ENCODE results near the gene TBCC.
A peak's percentile ranks its signal among the peaks of the same experiment; 100 is the strongest.

The TBCC gene, protein sequence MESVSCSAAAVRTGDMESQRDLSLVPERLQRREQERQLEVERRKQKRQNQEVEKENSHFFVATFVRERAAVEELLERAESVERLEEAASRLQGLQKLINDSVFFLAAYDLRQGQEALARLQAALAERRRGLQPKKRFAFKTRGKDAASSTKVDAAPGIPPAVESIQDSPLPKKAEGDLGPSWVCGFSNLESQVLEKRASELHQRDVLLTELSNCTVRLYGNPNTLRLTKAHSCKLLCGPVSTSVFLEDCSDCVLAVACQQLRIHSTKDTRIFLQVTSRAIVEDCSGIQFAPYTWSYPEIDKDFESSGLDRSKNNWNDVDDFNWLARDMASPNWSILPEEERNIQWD

DNA sequence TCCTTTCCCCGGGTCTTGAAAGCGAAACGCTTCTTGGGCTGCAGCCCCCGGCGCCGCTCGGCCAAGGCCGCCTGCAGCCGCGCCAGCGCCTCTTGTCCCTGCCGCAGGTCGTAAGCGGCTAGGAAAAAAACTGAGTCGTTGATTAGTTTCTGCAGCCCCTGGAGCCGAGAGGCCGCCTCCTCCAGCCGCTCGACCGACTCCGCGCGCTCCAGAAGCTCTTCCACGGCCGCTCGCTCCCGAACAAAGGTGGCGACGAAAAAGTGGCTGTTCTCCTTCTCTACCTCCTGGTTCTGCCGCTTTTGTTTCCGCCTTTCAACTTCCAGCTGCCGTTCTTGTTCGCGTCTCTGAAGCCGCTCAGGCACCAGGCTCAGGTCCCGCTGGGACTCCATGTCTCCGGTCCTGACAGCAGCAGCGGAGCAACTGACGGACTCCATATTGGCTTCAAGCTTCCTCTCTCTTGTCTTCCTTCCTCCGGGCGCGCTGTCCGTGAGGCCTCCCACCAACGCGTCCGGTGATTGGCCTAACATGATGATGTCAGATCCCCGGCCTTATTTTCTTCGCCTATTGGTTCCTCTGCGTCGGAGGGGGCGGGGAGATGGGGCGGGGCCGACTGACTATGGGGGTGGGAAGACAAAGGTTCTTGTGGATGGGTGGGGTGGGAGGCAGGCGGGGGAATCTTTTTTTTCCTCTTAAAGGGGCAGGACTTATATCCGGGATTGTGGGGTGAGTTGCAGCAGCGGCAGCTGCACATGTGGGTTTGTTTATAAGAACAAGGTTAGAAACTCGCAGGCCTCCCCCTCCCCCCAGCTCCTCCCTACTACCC lies at the start of gene TBCC:
TBCC (minus strand) TSS at position 464 of the 823 bp plus-strand sequence; CDS start at position 434, 30 bp downstream.
- DNase-seq = peak; percentile 84

DNA sequence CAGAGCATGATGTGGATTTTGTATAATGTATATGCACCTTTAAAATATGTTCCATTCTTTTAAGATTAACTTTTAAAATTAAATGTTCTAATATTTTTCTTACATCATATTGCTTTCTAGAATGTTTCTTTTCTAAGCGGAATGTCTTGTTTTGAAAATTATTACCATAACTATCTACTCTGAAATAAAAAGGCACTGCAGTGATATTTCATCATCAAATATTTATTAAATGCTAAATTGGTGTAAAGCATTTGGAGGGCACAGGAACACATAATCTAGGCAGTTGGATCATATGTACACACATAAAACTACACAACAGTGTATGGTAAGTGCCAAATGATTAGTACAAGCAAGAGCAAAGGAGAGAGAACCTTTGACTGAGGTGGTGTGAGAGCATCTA lies 49.7 kb upstream of the TBCC start:
- DNase-seq = no peak

DNA sequence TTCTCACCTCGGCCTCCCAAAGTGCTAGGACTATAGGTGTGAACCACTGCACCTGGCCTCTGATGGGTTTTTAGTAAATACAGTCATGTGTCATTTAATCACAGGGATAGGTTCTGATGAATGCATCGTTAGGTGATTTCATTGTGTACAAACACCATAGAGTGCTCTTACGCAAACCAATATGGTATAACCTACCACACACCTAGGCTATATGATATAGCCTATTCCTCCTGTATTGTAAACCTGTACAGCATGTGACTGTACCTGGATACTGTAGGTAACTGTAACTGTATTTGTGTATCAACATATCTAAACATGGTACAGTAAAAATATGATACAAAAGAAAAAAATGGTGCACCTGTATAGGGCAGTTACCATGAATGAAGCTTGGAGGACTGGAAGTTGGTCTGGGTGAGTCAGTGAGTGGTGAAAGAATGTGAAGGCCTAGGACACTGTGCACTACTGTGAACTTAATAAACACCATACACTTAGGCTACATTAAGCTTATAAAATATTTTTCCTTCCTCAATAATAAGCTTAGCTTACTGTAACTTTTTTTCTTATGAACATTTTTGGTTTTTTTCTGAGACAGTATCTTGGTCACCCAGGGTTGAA lies 45.9 kb upstream of the TBCC start:
- DNase-seq = no peak

DNA sequence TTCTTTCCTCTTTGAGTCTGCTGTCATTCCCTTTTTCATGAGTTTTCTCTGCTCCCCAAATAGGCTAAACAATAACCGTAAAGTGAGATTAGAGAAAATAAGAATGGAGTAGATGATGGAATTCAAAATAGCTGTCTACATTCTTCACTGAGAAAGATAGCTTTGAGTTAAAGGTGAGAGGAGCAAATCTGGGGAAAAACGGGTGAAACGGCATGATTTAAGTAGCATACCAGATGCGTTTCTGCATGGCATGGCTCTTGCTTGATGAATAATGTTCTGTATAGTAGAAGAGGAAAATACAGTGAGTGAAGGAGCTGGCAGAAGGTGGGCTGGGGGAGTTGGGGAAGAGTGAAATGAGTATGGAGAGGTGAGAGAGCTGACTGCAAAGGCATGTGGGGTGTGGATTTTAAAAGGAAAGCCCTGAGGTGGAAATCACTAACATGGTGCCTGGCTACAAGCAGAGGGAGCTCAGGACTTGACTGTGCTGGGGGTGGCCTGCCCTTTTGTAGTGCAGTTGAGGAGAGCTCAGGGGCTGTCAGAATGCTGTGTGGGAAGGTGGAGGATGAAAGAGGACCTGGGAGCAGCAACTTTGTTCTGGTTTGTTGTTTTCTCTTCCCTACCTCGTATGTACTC lies 44.8 kb upstream of the TBCC start:
- DNase-seq = no peak

DNA sequence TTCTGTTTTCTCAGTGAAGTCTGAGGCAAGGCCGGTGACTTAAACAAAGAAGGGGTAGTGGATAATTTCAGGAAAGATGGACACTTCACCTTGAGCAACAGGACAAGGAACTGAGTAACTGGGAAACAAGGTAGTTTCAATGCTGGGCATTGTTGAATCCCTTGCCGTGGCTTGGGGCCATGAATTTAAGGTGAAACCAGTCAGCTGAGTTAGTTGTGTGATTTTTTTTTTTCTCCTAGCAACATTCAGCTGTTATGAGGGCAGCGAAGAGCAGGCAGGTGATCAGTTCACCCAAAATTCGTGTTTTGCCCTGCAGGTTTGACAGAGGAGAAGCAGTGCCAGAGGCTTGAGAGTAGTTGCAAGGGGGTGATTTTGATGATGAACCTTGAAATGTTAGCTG lies 42.8 kb upstream of the TBCC start:
- DNase-seq = no peak

DNA sequence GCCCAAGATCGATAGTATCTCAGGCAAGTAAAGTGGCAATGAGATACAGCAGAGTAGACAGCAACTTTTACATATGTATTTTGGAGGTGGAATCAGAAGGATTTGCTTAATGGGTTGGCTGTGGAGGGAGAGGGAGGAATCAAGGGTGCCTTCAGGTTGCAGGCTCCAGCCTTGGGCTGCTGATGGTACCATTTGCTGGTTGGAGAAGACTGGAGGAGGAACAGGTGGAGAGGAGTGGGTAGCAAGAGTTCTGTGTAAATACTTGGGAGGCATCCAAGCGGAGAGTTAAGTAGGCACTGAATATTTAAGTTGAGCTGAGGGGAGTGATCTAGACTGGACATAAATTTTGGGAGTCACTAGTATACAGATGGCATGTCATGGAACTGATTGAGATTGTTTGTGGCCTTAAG lies 41.2 kb upstream of the TBCC start:
- DNase-seq = no peak

DNA sequence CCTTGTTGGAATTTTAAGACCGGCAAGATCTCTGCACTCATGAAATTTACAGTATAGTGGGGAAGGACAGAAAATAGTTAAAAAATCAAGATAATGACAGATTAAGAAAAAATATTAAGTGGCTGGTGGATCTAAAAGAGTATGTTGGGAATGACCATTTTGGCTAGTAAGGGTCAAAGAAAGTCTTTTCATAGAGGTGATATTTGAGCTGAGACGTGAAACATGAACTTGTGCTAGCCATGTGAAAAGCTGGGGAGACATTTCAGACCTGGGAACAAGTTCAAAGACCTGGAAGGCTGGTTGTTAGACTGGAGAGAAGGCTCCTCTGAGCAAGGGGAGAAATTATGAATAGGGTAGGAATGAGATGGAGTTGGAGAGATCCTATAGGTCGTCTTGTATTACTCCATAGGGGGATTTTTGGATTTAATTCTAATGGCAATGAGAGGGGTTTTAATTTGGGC lies 40.7 kb upstream of the TBCC start:
- DNase-seq = no peak

DNA sequence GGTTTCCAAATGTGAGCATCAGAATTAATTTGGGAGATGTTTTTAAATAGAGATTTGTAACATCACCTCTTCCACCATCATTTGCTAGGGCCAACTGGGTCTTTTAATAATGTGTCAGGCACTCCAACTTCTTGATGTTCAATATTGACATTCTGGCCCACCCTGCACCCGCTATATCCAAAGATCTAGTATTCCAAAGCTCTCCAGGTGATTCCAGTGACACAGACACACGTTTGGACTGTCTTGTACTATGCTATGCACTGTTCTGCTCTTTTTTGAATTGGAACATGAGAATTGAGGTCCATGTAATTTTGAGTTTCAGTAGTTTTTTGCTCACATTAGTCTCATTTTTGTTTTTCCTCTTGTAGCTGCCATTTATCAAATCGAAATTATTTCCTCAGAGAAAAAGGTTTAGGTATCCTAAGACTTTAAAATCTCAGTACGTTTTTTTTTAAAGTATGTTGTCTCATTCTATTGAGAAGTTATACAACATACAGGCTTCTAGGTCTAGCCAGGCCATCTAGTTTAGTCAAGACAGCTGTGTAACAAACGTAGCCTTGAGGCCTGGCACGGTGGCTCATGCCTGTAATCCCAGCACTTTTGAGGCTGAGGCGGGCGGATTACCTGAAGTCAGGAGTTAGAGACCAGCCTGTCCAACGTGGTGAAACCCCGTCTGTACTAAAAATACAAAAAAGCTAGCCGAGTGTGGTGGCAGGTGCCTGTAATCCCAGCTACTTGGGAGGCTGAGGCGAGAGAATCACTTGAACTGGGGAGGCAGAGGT lies 39.0 kb upstream of the TBCC start:
- no peak for DNase-seq

DNA sequence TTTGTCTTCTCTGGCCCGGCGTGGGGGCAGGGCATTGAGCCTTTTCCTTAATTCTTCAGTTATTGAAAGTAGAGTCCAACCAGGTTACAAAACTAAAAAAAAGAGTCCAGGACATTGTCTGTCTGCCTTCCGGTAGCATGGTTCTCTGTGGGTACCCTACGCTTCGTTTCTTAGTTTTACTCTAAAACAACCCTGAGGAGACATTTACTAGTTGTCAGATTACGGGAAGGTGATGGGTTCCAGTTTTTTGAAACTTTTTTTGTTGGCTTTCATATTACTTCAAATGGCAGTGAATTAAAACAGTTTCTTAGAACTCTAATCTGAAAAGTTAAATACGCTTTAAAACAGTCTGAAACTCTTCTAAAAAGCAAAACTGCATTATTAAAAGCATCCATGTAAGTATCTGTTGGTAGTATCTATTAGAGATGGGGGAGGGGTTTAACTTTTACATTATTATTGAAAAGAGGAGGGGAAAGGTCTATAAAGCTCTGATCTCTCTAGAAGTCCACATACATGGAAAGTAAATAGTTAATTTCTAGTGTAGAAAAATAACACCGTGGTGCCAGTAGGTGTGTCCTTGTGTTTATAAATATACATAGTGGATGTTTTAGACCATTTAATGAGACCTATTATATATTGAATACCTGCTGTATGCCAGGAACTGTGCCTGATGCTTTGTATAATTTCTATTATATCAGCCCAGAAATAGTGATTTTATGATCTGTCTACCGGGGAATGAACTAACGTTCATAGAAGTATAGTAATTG lies 38.2 kb upstream of the TBCC start:
- DNase-seq = no peak

DNA sequence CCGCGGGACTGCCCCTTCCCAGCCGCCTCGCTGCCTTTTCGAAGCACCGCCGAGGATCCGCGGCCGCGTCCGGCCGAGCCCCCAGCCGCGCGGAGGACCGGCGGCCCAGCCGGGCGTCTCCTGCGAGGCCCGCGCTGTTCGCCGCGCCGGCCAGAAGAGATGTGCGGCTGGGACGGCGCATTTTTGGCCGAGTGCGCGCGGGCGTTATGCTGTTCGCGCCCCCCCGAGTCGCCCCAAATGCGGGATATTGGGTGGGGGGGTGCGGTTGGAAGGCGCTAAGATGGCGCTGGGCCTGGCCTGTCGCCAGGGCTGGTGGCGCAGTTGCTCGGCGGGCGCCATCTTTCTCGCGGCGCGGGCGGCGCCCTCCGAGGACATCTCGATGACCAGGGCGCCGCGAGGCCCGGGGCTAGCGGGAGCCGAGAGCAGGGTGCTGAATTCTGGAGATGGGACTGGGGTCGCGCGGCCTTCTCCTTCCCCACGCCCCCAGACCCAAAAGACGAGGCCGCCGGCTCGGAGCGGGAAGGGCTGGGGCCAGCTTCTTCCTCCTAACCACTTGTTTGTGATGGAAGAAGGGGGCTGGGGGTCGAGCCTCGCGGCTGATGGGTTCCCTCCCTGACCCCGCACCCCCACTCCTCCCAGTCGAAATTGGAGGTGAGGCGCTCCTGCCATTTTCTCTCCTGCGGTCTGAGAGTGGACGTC lies 37.4 kb upstream of the TBCC start:
- DNase-seq = peak; percentile 82

DNA sequence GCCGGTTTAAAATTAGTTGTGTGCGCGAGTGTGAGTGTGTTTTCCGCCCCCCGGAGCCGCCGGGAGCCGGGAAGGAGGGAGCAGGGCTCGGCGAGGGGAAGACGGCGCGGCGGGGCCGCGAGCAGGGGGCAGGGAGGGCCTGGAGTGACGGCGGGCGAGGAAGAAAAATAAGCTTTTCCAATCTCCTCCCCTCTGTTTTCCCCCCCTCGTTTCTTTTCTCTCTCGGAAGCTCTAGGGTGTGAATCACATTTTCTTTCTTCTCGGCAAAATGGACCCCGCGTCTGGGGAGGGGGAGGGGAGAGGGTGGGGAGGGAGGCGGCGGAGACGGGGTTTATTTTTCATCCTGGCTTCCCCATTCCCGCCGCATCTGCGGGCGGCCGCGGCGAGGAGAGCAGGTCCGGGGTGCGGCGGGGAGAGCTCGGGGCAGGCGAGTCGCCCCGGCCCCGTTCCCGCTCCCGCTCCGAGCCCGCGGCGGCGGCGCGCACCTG lies 36.8 kb upstream of the TBCC start:
- DNase-seq = peak; percentile 74

DNA sequence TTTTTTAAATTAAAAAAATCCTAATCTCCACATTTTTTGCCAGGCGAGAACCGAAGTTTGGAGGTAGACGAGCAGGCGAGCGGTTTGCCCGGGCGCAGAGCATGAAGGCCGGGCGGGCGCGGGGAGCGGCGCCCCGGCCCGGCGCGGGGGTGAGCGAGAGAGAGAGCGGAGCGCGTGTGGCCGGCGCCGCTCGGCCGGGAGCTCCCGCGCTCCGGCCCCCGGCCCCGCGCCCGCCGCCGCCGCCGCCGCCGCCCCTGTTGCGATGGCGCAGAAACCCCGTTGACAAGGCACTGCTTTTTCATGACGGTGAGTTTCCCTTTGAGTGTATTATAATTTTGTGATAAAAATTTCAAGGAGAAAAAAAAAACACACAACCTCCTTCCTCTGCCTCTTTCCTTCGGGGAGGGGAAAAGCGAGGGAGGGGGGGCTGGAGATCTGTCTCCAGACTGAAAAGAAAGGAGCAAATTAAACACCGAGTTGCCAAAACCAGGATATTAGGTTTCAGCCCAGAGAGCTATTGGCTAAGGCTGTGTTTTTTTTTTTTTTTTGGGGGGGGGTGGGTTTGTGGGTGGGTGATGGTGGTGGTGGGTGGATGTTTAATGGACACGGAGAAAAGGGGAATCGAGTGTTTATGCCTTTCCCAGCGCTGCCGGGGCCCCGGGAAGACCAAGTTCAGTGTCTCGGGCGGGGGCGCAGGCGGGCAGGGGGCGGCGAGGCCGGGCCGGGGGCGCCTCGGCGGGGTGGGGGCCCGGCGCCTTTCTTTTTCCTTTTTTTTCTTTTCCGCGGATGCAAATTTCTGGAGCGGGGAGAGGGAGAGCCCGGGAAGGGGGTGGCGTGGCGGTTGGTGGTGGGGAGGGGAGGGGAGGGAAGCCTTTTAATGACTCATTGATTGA lies 36.1 kb upstream of the TBCC start, which contains the start of gene BICRAL:
BICRAL (plus strand) TSS at position 257 of the 893 bp plus-strand sequence. CDS start 39,971 bp downstream, outside the sequence.
- DNase-seq = peak; percentile 82

DNA sequence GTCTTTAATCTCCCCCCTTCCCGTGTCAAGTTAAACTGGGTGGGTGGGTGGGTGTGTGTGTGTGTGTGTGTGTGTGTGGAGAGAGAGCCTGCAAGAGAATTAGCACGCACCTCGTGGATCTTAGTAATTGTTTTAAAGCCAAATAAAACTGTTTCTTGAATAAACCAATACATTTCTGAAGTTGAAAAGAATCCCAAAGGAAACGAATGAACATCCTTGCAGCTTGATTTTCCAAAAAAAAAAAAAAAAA lies 35.6 kb upstream of the TBCC start:
- DNase-seq = no peak

DNA sequence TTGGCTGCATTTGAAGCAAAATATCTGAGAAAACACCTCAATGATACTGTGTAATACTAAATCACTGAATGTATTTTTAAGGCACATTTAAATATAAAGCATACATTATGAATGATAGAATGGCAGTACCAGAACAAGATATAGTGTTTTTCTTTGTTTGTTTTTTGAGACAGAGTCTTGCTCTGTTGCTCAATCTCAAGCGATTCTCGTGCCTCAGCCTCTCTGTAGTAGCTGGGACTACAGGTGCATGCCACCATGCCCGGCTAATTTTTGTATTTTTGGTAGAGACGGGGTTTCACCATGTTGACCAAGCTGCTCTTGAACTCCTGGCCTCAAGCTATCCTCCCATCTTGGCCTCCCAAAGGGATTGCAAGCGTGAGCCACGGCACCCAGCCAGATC lies 33.6 kb upstream of the TBCC start:
- no peak for DNase-seq

DNA sequence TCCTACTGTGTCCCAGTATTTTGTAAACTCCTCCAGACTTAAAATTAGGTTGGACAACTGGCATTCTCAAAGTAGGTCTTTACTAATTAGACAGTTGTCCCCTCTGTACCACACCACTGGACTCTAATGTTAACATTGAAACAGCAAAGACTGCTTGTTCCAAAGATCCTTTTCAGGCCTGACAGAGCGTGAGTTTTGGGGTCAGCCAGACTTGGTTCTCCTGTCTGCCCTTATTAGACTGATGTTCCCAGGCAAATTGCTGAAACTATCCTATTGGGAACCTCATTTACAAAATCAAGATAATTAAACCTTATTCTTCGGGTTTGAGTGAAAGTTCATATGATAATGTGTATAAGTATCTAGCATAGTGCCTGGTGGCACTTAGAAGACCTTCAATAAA lies 32.2 kb upstream of the TBCC start:
- no peak for DNase-seq

DNA sequence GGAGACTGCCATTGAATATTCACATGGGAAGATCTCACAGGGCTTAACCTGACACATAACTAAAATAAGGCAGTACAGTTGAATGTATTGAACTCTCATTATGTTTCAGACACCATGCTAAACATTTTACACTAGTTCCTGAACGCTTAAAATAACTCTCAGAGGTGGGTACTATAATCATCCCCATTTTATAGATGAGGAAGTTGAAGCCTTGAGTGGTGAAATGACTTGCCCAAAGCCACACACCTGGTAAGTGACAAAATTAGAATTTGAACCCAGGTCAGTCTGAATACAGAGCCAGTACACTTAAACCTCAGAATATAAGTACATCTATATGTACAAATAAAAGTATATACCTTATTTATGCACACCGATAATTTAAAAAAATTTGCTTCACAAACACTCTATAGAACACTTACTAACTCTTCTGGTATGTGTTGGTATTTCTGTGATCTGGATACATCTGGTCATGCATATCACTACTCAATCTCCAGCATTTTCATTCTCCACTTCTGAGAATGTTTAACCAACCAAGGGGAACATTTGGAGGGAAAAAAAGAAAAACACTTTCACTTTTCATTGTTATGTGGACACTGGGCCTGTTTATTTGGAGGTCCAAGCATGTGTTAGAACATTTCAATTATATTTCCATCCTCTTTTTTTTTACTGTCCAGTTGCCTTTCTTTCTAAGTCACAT lies 31.4 kb upstream of the TBCC start:
- no peak for DNase-seq

DNA sequence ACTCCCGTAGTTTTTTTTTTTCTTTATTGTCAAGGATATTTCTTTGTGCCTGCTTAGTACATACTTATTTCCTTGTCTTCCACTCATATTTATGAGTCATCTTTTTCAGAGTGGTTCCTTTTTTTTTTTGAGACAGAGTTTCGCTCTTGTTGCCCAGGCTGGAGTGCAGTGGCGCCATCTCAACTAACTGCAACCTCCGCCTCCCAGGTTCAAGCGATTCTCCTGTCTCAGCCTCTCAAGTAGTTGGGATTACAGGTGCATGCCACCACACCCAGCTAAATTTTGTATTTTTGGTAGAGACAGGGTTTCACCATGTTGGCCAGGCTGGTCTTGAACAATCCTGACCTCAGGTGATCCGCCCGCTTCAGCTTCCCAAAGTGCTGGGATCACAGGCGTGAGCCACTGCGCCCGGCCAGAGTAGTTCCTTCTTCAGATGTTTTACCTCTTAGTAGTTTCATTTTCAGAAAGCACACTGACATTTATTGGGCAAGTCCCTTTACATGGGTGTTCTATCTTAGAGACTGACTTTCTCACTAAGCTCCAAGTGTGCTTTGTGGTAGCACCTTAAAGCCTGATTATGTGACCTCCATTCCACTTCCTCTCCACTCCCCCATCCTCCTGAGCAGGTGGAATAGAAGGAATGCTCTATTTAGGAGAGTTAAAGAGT lies 29.1 kb upstream of the TBCC start:
- peak; percentile 55 for DNase-seq

DNA sequence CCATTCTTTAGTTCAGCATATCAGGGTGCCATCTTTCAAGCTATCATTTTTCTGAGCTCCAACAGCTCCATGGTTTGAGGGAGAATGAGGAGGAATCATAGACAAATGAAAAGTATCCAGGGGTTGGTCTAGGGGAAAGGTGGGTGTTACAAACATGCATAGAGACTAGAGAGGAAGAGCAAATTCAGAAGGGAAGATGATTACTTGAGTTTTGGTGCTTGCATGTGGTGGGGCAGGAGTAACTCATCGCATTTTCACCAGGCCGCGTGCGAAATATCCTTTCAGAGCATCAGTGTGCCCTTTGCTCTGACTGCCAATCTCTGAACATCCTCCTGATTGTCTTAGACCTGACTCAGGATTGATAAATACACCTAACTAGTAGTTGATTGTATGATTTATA lies 28.3 kb upstream of the TBCC start:
- DNase-seq = peak; percentile 38

DNA sequence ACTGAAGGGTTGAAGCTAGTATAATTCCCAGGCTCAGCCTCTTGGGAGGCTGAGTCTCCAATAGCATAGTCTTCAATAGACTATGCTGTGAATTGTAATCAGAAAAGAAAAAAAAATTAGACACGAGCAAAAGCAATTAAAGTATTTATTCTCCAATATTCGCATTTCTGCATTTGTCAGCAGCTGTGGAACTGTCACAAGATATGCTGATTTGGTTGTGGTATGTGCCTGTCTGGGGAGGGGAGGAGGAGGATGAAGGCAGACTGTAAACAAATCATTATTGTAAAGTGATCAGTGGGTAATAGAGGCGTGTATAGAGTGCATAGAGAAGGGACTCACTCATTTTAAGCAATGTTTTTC lies 25.8 kb upstream of the TBCC start:
- DNase-seq = no peak
